HepG2 (cell line): ENCODE results near the gene ZNF814. TPM values are rescaled to one million over a fixed set of nuclear protein-coding genes. Genes with fewer than 3 reads are reported as not detected.
"Not testable (repeated sequence)": the region's sequence is repeated elsewhere in the genome, so short reads cannot be mapped to it uniquely, and the experiment has no call there.

Source experiments
- FOXK1 ChIP-seq: sonication (generic); formaldehyde crosslinking; IDR thresholded peaks from 2 replicates; pipeline ENCODE4 v1.4.0; 2020; ENCODE audit warnings: low read depth, missing genetic modification reagents, borderline replicate concordance
- GABPA ChIP-seq, 2 experiments: IDR thresholded peaks; 2 replicates each; pipeline ENCODE4 v1.6.1; 2011 to 2016; ENCODE audit warnings: low read depth in 2 of 2, low read length in 1 of 2, missing biosample characterization in 1 of 2, missing genetic modification characterization in 1 of 2
- HNF4A ChIP-seq: sonication (generic); formaldehyde crosslinking; IDR thresholded peaks from 2 replicates; pipeline ENCODE4 v1.4.0; 2020; ENCODE audit warnings: missing genetic modification reagents
- MEF2D ChIP-seq: sonication (generic); formaldehyde crosslinking; IDR thresholded peaks from 2 replicates; pipeline ENCODE4 v1.5.1; 2020; ENCODE audit warnings: mild to moderate bottlenecking, missing genetic modification reagents
- MIXL1 ChIP-seq: IDR thresholded peaks from 2 replicates; pipeline ENCODE4 v1.6.1; 2016
- SALL1 ChIP-seq: sonication (generic); formaldehyde crosslinking; IDR thresholded peaks from 2 replicates; pipeline ENCODE4 v1.8.0; 2022; ENCODE audit warnings: mild to moderate bottlenecking, missing genetic modification reagents
- SALL2 ChIP-seq: sonication (generic); formaldehyde crosslinking; IDR thresholded peaks from 2 replicates; pipeline ENCODE4 v1.8.1; 2023; ENCODE audit warnings: mild to moderate bottlenecking, missing genetic modification reagents, inconsistent platforms
- TBX3 ChIP-seq: fragments of 450-650 bp; IDR thresholded peaks from 2 replicates; pipeline ENCODE4 v1.6.1; 2017; ENCODE audit warnings: antibody characterized with exemption, mild to moderate bottlenecking, inconsistent platforms, borderline replicate concordance
- USF2 ChIP-seq, 2 experiments: sonication (generic) in 1 of 2; formaldehyde crosslinking in 1 of 2; IDR thresholded peaks; 2 replicates each; pipeline versions ENCODE4 v1.5.1 to v1.6.1; 2011 to 2020; ENCODE audit warnings: borderline replicate concordance in 1 of 2, low read depth in 1 of 2, low read length in 1 of 2, mild to moderate bottlenecking in 1 of 2, missing genetic modification reagents in 1 of 2, moderate library complexity in 1 of 2
- ZFP90 ChIP-seq: sonication (generic); formaldehyde crosslinking; IDR thresholded peaks from 2 replicates; pipeline ENCODE4 v1.8.0; 2022; ENCODE audit warnings: missing genetic modification reagents, mild to moderate bottlenecking, inconsistent platforms, borderline replicate concordance
- ZFP91 ChIP-seq: sonication (generic); formaldehyde crosslinking; IDR thresholded peaks from 2 replicates; pipeline ENCODE4 v1.9.0; 2022; ENCODE audit warnings: missing genetic modification reagents, mild to moderate bottlenecking, borderline replicate concordance
- ZFY ChIP-seq: sonication (generic); formaldehyde crosslinking; IDR thresholded peaks from 2 replicates; pipeline ENCODE4 v1.4.0; 2020; ENCODE audit warnings: missing genetic modification reagents
- ZNF143 ChIP-seq: sonication (generic); formaldehyde crosslinking; IDR thresholded peaks from 2 replicates; pipeline ENCODE4 v1.4.0; 2020; ENCODE audit warnings: missing genetic modification reagents
- ZNF224 ChIP-seq: sonication (generic); formaldehyde crosslinking; IDR thresholded peaks from 2 replicates; pipeline ENCODE4 v1.5.0; 2020; ENCODE audit warnings: mild to moderate bottlenecking, missing genetic modification reagents
- ZNF451 ChIP-seq: sonication (generic); formaldehyde crosslinking; IDR thresholded peaks from 2 replicates; pipeline ENCODE4 v1.5.0; 2020; ENCODE audit warnings: mild to moderate bottlenecking, missing genetic modification reagents
- ZNF558 ChIP-seq: sonication (generic); formaldehyde crosslinking; IDR thresholded peaks from 2 replicates; pipeline ENCODE4 v1.9.0; 2022; ENCODE audit warnings: mild to moderate bottlenecking, missing genetic modification reagents, borderline replicate concordance
- ZNF891 ChIP-seq: sonication (generic); formaldehyde crosslinking; IDR thresholded peaks from 2 replicates; pipeline ENCODE4 v1.5.0; 2020; ENCODE audit warnings: mild to moderate bottlenecking, missing genetic modification reagents
- polyA plus RNA-seq, 8 experiments: library from polyadenylated mRNA; depleted of rRNA in 3 of 8; stranded (reverse) in 7 of 8; unstranded in 1 of 8; fragments of >200 nt; fragmentation: Illumina TruSeq in 4 of 8; extraction: Trizol in 4 of 8; gene quantifications; 2 replicates each; pipeline versions ENCODE4 v1.2.1 to v1.2.3, GENCODE V29; 2011 to 2016; ENCODE audit warnings: low read depth in 4 of 8, missing spikeins in 1 of 8, mixed read lengths in 1 of 8; ENCODE audit not compliant: insufficient read depth in 1 of 8
- total RNA-seq, 5 experiments: library from RNA; depleted of rRNA; stranded (reverse); fragments of >200 nt; fragmentation: Illumina TruSeq; extraction: Trizol; gene quantifications; 2 replicates each; pipeline ENCODE4 v1.2.3, GENCODE V29; 2016; ENCODE audit warnings: low read depth in 1 of 5
- TF ChIP-seq, protein P1 (sequence below): sonication (generic); formaldehyde crosslinking; IDR thresholded peaks from 2 replicates; pipeline ENCODE4 v1.4.0; 2020; ENCODE audit warnings: missing genetic modification reagents
- TF ChIP-seq, protein P2 (sequence below): sonication (generic); formaldehyde crosslinking; conservative IDR thresholded peaks from 2 replicates; pipeline ENCODE4 v1.4.0; 2020; ENCODE audit warnings: missing genetic modification reagents

ZNF814 gene
- total and polyA plus RNA-seq, 2 of the 13 experiments (the other 11 are each of a cell fraction or from before 2014, with no cell fraction given) = 2.5 to 3.4 TPM

DNA sequence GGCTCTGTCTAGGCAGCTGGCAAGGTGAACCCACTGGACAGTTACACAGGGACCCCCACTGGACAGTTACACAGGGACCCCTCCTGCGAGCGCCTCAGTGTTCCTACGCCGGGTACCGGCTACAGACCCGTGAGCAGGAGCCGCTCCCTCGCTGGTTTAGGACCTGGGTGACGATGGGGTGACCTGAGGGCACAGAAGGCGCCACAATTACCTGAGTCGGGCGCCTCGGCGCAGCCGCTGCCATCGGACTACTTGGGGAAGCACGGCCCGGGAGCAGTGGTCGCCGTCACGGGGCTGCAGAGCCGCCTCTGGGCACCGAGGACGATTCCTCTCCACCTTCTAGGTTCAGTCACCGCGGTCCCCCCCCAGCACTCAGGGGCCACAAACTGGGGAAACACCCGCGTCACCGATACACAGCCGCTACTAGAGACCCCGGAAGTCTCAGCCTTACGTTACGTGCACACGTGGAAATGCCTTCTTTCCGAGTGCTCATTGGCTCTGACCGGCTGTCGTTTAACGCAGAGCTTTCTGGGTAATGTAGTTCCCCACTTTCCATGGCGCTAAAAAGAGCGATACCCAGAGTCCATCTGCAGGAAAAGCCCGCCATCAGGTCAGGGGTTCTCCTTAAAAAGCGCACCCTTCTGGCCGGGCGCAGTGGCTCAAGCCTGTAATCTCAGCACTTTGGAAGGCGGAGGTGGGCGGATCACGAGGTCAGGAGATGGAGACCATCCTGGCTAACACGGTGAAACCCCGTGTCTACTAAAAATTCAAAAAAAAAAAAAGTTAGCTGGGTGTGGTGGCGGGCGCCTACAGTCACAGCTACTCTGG, 27.5 kb upstream of the ZNF814 start, which contains the start of gene ZNF417 (continued):
- TF ChIP-seq, protein P1, sequence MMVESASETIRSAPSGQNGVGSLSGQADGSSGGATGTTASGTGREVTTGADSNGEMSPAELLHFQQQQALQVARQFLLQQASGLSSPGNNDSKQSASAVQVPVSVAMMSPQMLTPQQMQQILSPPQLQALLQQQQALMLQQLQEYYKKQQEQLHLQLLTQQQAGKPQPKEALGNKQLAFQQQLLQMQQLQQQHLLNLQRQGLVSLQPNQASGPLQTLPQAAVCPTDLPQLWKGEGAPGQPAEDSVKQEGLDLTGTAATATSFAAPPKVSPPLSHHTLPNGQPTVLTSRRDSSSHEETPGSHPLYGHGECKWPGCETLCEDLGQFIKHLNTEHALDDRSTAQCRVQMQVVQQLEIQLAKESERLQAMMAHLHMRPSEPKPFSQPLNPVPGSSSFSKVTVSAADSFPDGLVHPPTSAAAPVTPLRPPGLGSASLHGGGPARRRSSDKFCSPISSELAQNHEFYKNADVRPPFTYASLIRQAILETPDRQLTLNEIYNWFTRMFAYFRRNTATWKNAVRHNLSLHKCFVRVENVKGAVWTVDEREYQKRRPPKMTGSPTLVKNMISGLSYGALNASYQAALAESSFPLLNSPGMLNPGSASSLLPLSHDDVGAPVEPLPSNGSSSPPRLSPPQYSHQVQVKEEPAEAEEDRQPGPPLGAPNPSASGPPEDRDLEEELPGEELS (CRISPR knock-in tag) = 0 out of 2 replicates have a peak, but pooled peaks have one; percentile 14
- TF ChIP-seq ZNF451 (CRISPR knock-in tag) = 0 out of 2 replicates have a peak, but pooled peaks have one; percentile 54
- TF ChIP-seq MIXL1 (CRISPR knock-in tag) = peak; percentile 49; the same call in 1 of the 2 replicates
- peak; percentile 90 for TF ChIP-seq ZFP91
- 0 out of 2 replicates have a peak, but pooled peaks have one; percentile 64 for TF ChIP-seq ZNF558
- TF ChIP-seq SALL1 (CRISPR knock-in tag) = peak; percentile 83
- peak; percentile 45 for TF ChIP-seq HNF4A (CRISPR knock-in tag)
- peak; percentile 95 for TF ChIP-seq ZNF143 (CRISPR knock-in tag)
- peak; percentile 87 for TF ChIP-seq SALL2
- not testable (repeated sequence) for TF ChIP-seq USF2 (IDR thresholded peaks at IDR 0.05; ENCODE audit: low read depth, low read length)
- peak; percentile 48; the same call in 1 of the 2 replicates for TF ChIP-seq USF2 (CRISPR knock-in tag; IDR thresholded peaks at IDR 0.05; ENCODE audit: borderline replicate concordance)
- peak; percentile 80 for TF ChIP-seq GABPA (IDR thresholded peaks at IDR 0.05; ENCODE audit: low read depth, low read length)
- peak; percentile 95 for TF ChIP-seq GABPA (CRISPR knock-in tag; IDR thresholded peaks at IDR 0.05; ENCODE audit: low read depth)
- TF ChIP-seq TBX3 = peak; percentile 54; the same call in 1 of the 2 replicates
- TF ChIP-seq, protein P2, sequence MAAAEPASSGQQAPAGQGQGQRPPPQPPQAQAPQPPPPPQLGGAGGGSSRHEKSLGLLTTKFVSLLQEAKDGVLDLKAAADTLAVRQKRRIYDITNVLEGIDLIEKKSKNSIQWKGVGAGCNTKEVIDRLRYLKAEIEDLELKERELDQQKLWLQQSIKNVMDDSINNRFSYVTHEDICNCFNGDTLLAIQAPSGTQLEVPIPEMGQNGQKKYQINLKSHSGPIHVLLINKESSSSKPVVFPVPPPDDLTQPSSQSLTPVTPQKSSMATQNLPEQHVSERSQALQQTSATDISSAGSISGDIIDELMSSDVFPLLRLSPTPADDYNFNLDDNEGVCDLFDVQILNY (CRISPR knock-in tag) = peak; percentile 88
- TF ChIP-seq MEF2D = peak; percentile 45; the same call in 1 of the 2 replicates
- TF ChIP-seq ZFP90 (CRISPR knock-in tag) = peak; percentile 26; the same call in 1 of the 2 replicates
- TF ChIP-seq ZNF891 (CRISPR knock-in tag) = peak; percentile 72; the same call in 1 of the 2 replicates
- peak; percentile 58; the same call in 1 of the 2 replicates for TF ChIP-seq ZFY
- TF ChIP-seq ZNF224 = 0 out of 2 replicates have a peak, but pooled peaks have one; percentile 21
- peak; percentile 82; the same call in 1 of the 2 replicates for TF ChIP-seq FOXK1
